ENCODE measurements around the gene MMP14. TPM values are rescaled to one million over a fixed set of nuclear protein-coding genes. Genes with fewer than 3 reads are reported as not detected.

Gene MMP14
- total and polyA plus RNA-seq, 2 of the 13 experiments (the other 11 are each of a cell fraction or from before 2014, with no cell fraction given), result 5.2 to 9.8 TPM

- TF ChIP-seq ARNT2 (CRISPR knock-in tag; IDR thresholded peaks at IDR 0.05; ENCODE audit: low read depth) (no peak), ONECUT2 (CRISPR knock-in tag; IDR thresholded peaks at IDR 0.05) (no peak), YEATS2 (CRISPR knock-in tag; IDR thresholded peaks at IDR 0.05; ENCODE audit: borderline replicate concordance) (peak; percentile 61), HHEX (CRISPR knock-in tag; IDR thresholded peaks at IDR 0.05) (no peak), ZNF740 (CRISPR knock-in tag; IDR thresholded peaks at IDR 0.05) (no peak), NFIB (CRISPR knock-in tag; IDR thresholded peaks at IDR 0.05; ENCODE audit: borderline replicate concordance) (no peak), ZNF3 (CRISPR knock-in tag; IDR thresholded peaks at IDR 0.05) (peak; percentile 48), POLR2AphosphoS2 (IDR thresholded peaks at IDR 0.05; ENCODE audit: low read depth, low read length) (no peak), MBNL3 (CRISPR knock-in tag; conservative IDR thresholded peaks at IDR 0.05) (no peak), POGZ (CRISPR knock-in tag; IDR thresholded peaks at IDR 0.05) (no peak), ZNF318 (CRISPR knock-in tag; IDR thresholded peaks at IDR 0.05) (no peak; the same call in 1 of the 2 replicates), ZNF710 (CRISPR knock-in tag; IDR thresholded peaks at IDR 0.05; ENCODE audit: borderline replicate concordance) (peak; percentile 39; the same call in 1 of the 2 replicates), PAXIP1 (CRISPR knock-in tag; conservative IDR thresholded peaks at IDR 0.05) (0 out of 2 replicates have a peak, but pooled peaks have one; percentile 17)
- TF ChIP-seq, protein P1, sequence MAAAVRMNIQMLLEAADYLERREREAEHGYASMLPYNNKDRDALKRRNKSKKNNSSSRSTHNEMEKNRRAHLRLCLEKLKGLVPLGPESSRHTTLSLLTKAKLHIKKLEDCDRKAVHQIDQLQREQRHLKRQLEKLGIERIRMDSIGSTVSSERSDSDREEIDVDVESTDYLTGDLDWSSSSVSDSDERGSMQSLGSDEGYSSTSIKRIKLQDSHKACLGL (CRISPR knock-in tag; IDR thresholded peaks at IDR 0.05), result no peak; the same call in 1 of the 2 replicates
Measured at GRCh38 chr14:22872033-22872832, 35.8 kb downstream of the MMP14 start (continued).
